CD4-positive, alpha-beta T cell treated with Interleukin-21 for 1 hour (primary cell): Measurements from ENCODE around the gene IL18BP.

Experiments
- DNase-seq: peaks from one replicate; pipeline ENCODE4 v3.0.0-alpha.2; 2020

IL18BP gene

GRCh38 chr11:71997594-71997993, 1.1 kb upstream of the IL18BP start:
- no peak for DNase-seq

GRCh38 chr11:71998061-71998460, 648 bp upstream of the IL18BP start:
- no peak for DNase-seq

- no peak for DNase-seq
Measured at GRCh38 chr11:71999362-71999761, 653 bp downstream of the IL18BP start.

GRCh38 chr11:71999798-72000197, 1.1 kb downstream of the IL18BP start:
- DNase-seq: no peak

GRCh38 chr11:72000202-72000867, 1.6 kb downstream of the IL18BP start:
- no peak for DNase-seq

GRCh38 chr11:72001285-72001684, 2.6 kb downstream of the IL18BP start:
- no peak for DNase-seq

- no peak for DNase-seq
Measured at GRCh38 chr11:72001834-72002591, 3.3 kb downstream of the IL18BP start.

- no peak for DNase-seq
Measured at GRCh38 chr11:72002841-72003775, 4.4 kb downstream of the IL18BP start.

GRCh38 chr11:72003776-72004171, 5.1 kb downstream of the IL18BP start:
- no peak for DNase-seq

- no peak for DNase-seq
Measured at GRCh38 chr11:72004515-72005346, 6.0 kb downstream of the IL18BP start.

GRCh38 chr11:72005347-72006260, 6.9 kb downstream of the IL18BP start:
- DNase-seq: no peak

GRCh38 chr11:72006309-72007088, 7.8 kb downstream of the IL18BP start:
- no peak for DNase-seq

GRCh38 chr11:72007089-72007476, 8.4 kb downstream of the IL18BP start:
- no peak for DNase-seq

- DNase-seq: no peak
Measured at GRCh38 chr11:72007587-72007986, 8.9 kb downstream of the IL18BP start.

GRCh38 chr11:72008728-72009127, 10.0 kb downstream of the IL18BP start:
- DNase-seq: no peak

- no peak for DNase-seq
Measured at GRCh38 chr11:72009156-72009555, 10.4 kb downstream of the IL18BP start.

GRCh38 chr11:72010529-72011233, 12.0 kb downstream of the IL18BP start:
- DNase-seq: no peak

GRCh38 chr11:72012091-72012630, 13.5 kb downstream of the IL18BP start:
- DNase-seq: no peak

- no peak for DNase-seq
Measured at GRCh38 chr11:72012897-72013721, 14.4 kb downstream of the IL18BP start.
